ENCODE measurements around the gene NFE2L1. TPM values are rescaled to one million over a fixed set of nuclear protein-coding genes. Genes with fewer than 3 reads are reported as not detected.

The NFE2L1 gene
- total and polyA plus RNA-seq, 8 donors, result 27.4 to 74.0 (median 44.5) TPM

GRCh38 chr17:48002266-48002915 lies 45.8 kb upstream of the NFE2L1 start:
- TF ChIP-seq CTCF (IDR thresholded peaks at IDR 0.05), result no peak
- no peak for FAIRE-seq
- H3K27ac ChIP-seq, result peak overlapping the region in 2 of 4 donors; percentile 73 to 74

GRCh38 chr17:48002916-48003416 lies 45.2 kb upstream of the NFE2L1 start:
- no peaks in the 10 kb centered on the region for H3K9me3 ChIP-seq
- WGBS, 2 donors, result 68 to 70% methylated on average over 7 of the region's 7 CpGs

More at GRCh38 chr17:48002266-48002915, 45.8 kb upstream of the NFE2L1 start:
- no peaks in the 10 kb centered on the region for H3K9me3 ChIP-seq
- H3K36me3 ChIP-seq, result no peaks in the 10 kb centered on the region
- intact Hi-C loops (cut with DNase I), result no loop called here
- WGBS, 2 donors, result 49 to 61% methylated on average over 4 of the region's 4 CpGs
- H3K4me3 ChIP-seq, result no peak overlapping the region
- peak in 3 of 4 donors; percentile 55 to 81 (median 79) for ATAC-seq
- DNase-seq, result no peak
- H3K4me1 ChIP-seq, result peaks cover 0 to 9% (median 0%) of the 10 kb centered on the region in 3 donors
- no peaks in the 10 kb centered on the region for H3K27me3 ChIP-seq

DNA sequence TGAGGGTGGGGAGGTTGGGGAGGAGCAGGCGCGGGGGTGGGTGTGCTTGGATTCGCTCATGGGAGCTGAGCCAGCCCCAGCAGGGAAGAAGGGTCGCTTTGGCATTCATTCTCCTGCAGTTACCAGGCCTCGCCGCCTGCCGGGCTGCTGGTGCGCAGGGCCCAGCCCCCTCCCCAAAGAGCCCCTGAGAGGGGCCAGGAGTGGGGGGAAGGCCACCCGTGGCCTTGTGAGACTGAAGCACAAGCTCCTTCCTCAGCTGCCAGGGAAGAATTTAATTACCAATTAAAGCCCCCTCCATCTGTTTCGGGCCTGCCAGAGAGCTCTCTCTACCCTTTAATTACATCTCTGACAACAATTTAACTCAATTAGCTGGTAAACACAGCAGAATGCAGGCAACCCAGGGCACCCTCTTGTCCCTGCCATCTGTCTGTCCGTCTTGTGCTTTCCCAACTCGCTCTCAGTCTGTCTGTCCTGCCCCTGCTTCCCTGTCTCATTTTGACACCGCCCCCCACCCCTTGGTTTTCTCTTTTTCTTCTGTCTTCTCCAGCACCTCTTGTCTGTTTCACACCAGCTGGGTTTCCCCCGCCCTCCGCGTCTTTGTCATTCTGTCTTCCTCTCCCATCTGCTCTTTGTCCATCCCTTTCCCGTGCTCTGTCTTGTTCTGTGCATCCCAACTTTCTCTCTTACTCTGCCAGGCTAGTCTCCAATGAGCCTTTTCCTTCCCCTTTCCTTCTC lies 44.6 kb upstream of the NFE2L1 start:
- no peaks in the 10 kb centered on the region for H3K36me3 ChIP-seq
- H3K4me1 ChIP-seq, result peaks cover 0 to 9% (median 0%) of the 10 kb centered on the region in 3 donors
- no peaks in the 10 kb centered on the region for H3K9me3 ChIP-seq
- no peak overlapping the region for H3K27ac ChIP-seq
- 77 to 84% methylated on average over 15 to 17 of the region's 17 CpGs for WGBS, 2 donors
- ATAC-seq (peak in 1 of 4 donors; percentile 8), FAIRE-seq (no peak), DNase-seq (no peak)
- H3K27me3 ChIP-seq, result no peaks in the 10 kb centered on the region
- no peak overlapping the region for H3K4me3 ChIP-seq
- no peak for TF ChIP-seq CTCF (IDR thresholded peaks at IDR 0.05)
- intact Hi-C loops (cut with DNase I), result no loop called here

More at GRCh38 chr17:48002916-48003416, 45.2 kb upstream of the NFE2L1 start:
- Histone ChIP-seq H3K36me3 (no peaks in the 10 kb centered on the region), H3K27ac (peak overlapping the region in 2 of 4 donors; percentile 73 to 74), H3K4me3 (no peak overlapping the region), H3K4me1 (peaks cover 0 to 9% (median 0%) of the 10 kb centered on the region in 3 donors), H3K27me3 (no peaks in the 10 kb centered on the region)
- DNase-seq (no peak), FAIRE-seq (no peak), ATAC-seq (peak in 1 of 4 donors; percentile 9)
- no peak for TF ChIP-seq CTCF (IDR thresholded peaks at IDR 0.05)
- intact Hi-C loops (cut with DNase I), result no loop called here

GRCh38 chr17:48004983-48005382 lies 43.2 kb upstream of the NFE2L1 start:
- FAIRE-seq (no peak), DNase-seq (no peak), ATAC-seq (no peak)
- Histone ChIP-seq H3K27me3 (no peaks in the 10 kb centered on the region), H3K4me1 (peaks cover 0 to 9% (median 0%) of the 10 kb centered on the region in 3 donors), H3K27ac (no peak overlapping the region), H3K36me3 (no peaks in the 10 kb centered on the region), H3K9me3 (no peaks in the 10 kb centered on the region), H3K4me3 (no peak overlapping the region)
- 48 to 76% methylated on average over 2 to 3 of the region's 3 CpGs for WGBS, 2 donors
- TF ChIP-seq CTCF (IDR thresholded peaks at IDR 0.05), result no peak
- intact Hi-C loops (cut with DNase I), result no loop called here
